Erythroblast (primary cell): ENCODE results near the gene KRT83.

Source experiments
- DNase-seq, 2 experiments: peaks; one replicate each; lab custom pipeline; 2025; lab: John Stamatoyannopoulos, UW
- GATA1 ChIP-seq: IDR thresholded peaks from 2 replicates; pipeline ENCODE4 v1.6.1; 2011; ENCODE audit warnings: low read depth, mild to moderate bottlenecking, control low read depth, low read length, moderate library complexity
- POLR2A ChIP-seq: IDR thresholded peaks from 2 replicates; pipeline ENCODE4 v1.6.1; 2011; ENCODE audit warnings: mild to moderate bottlenecking, low read length

KRT83 gene

GRCh38 chr12:52270541-52271070, 50.6 kb downstream of the KRT83 start:
- DNase-seq: no peak
- TF ChIP-seq POLR2A (no peak), GATA1 (no peak)

- TF ChIP-seq POLR2A (no peak), GATA1 (no peak)
- no peak for DNase-seq
These were observed 53.0 kb downstream of the KRT83 start for GRCh38 chr12:52268212-52268611.

- no peak for DNase-seq
- TF ChIP-seq GATA1 (no peak), POLR2A (no peak)
These were observed 53.5 kb downstream of the KRT83 start for GRCh38 chr12:52267699-52268098.

DNA sequence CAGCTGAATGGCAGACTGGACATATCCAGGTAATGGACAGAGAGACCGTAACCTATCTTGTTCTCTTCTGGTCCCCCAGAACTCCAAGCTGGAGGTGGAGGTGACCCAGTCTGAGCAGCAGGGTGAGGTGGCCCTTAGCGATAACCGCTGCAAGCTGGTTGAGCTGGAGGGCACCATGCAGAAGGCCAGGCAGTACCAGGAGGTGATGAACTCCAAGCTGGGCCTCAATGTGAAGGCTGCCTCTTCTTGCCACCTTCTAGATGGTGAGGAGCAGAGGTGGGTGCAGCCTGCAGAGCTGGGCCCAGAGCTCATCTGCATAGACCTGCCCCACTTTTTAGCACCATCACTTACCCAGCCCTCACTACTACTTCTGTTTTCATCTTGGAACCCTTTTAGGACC, 53.9 kb downstream of the KRT83 start:
- no peak for DNase-seq
- no peak for TF ChIP-seq GATA1
- no peak for TF ChIP-seq POLR2A

GRCh38 chr12:52266514-52266913, 54.7 kb downstream of the KRT83 start:
- TF ChIP-seq GATA1: no peak
- DNase-seq: no peak

DNA sequence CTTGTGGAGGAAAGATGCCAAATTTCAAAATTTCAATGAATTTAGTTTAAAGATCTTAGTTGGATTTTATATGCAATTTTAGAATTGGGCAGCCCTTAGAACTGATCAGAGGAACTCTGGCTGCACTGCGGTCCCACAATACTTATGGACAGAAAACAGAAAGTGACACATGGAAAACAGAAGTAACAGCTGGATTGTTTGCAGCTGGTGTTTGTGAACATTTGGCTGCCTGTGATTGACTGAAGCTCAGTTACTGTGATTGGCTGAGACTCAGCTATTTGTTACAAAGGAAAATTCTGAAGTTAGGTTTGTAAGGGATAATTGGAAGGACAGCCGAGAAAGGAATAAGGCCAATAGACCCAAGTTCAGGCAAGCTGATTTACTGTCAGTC, 56.8 kb downstream of the KRT83 start:
- no peak for TF ChIP-seq GATA1
- TF ChIP-seq POLR2A: no peak
- no peak for DNase-seq
